ENCODE measurements around the gene IRF2.
"Not testable (repeated sequence)": the region's sequence is repeated elsewhere in the genome, so short reads cannot be mapped to it uniquely, and the experiment has no call there.

Gene IRF2

GRCh38 chr4:184346682-184347081, 127.7 kb downstream of the IRF2 start:
- DNase-seq (ENCODE audit: low read depth): no peak

- DNase-seq (ENCODE audit: low read depth): not testable (repeated sequence)
These were observed 128.1 kb downstream of the IRF2 start for GRCh38 chr4:184346273-184346672.

- no peak for DNase-seq (ENCODE audit: low read depth)
These were observed 128.8 kb downstream of the IRF2 start for GRCh38 chr4:184345573-184345922.

GRCh38 chr4:184344899-184345572, 129.3 kb downstream of the IRF2 start:
- DNase-seq (ENCODE audit: low read depth): no peak

GRCh38 chr4:184344435-184344834, 129.9 kb downstream of the IRF2 start:
- no peak for DNase-seq (ENCODE audit: low read depth)

GRCh38 chr4:184343502-184344177, 130.7 kb downstream of the IRF2 start:
- DNase-seq (ENCODE audit: low read depth): no peak

- not testable (repeated sequence) for DNase-seq (ENCODE audit: low read depth)
These were observed 131.5 kb downstream of the IRF2 start for GRCh38 chr4:184342857-184343237.

- DNase-seq (ENCODE audit: low read depth): no peak
These were observed 132.0 kb downstream of the IRF2 start for GRCh38 chr4:184342167-184342856.

GRCh38 chr4:184339398-184340193, 134.8 kb downstream of the IRF2 start:
- not testable (repeated sequence) for DNase-seq (ENCODE audit: low read depth)

GRCh38 chr4:184337907-184338306, 136.4 kb downstream of the IRF2 start:
- DNase-seq (ENCODE audit: low read depth): no peak

All from stimulated activated CD8-positive, alpha-beta memory T cell treated with anti-CD3 and anti-CD28 coated beads, Interleukin-4, amount 100 ng/mL, for 24 hours (primary cell).